HG02759 (cell line): ENCODE data around the gene OR56B1.

Source experiments
- ATAC-seq: cut with Tn5 transposase; IDR thresholded peaks from one replicate; pipeline ENCODE4 v1.9.1; 2021; ENCODE audit warnings: mild to moderate bottlenecking, moderate library complexity; ENCODE audit not compliant: unreplicated experiment

The OR56B1 gene

DNA sequence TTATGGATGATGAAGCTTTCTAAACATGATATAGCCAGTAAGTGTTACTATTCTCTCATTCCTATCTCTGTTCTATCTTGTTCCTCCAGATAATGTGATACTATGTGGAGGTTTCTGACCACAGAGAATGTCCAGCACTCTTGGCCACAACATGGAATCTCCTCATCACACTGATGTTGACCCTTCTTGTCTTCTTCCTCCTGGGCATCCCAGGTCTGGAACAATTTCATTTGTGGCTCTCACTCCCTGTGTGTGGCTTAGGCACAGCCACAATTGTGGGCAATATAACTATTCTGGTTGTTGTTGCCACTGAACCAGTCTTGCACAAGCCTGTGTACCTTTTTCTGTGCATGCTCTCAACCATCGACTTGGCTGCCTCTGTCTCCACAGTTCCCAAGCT lies 9.9 kb upstream of the OR56B1 start:
- ATAC-seq = no peak

DNA sequence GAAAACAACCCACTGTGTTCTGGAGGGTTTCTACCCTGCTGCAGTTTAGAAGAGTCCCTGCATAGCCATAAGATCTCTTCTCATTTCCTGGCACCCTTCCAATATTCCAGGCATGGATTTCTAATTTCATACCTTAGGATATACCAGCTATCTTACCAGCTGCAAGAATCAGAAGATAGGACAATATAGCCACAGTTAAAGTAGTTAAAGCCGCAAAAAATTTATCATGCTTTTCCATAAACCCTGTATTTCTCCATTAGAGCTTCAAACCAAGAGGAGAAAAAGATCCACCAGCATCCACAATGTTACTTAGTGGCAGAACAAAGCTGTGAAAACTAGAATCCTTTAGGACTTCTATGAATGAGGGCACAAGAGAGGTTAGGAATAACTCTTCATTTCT lies 8.6 kb upstream of the OR56B1 start:
- ATAC-seq = no peak

DNA sequence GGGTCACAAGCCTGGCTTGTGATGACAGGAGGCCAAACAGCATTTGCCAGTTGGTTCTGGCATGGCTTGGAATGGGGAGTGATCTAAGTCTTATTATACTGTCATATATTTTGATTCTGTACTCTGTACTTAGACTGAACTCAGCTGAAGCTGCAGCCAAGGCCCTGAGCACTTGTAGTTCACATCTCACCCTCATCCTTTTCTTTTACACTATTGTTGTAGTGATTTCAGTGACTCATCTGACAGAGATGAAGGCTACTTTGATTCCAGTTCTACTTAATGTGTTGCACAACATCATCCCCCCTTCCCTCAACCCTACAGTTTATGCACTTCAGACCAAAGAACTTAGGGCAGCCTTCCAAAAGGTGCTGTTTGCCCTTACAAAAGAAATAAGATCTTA lies 843 bp downstream of the OR56B1 start:
- no peak for ATAC-seq

DNA sequence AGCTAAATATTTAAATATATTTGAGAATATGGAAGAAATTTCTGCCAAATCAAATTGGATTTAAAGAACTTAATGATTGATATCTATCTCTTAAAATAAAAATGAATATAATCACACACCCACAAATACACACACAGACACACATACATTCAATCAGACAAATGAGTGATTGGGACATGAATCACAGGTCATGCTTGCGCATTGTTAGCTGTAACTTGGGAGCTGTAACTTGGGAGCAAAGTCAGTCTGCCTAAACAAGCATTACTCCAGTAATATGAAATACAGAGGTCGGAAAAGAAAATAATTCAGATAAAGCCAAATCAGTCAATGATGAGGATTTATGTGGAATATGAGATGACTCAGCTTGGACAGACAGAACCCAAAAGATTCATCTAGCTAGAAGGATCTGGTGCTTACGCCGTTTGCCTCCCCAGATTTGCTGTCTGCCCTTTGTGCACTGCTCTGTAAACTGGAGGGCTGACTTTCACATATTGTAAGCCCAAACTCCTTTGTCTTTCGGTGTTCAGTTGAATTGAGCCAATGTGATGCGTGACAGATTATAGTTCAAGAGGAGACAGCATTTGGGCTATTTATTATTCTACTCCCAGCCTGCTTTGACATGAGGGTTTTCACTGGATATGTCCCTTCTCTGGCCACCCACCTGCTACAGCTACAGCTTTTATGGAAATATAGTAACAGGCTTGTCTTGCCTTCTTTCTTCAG lies 1.6 kb downstream of the OR56B1 start:
- no peak for ATAC-seq

DNA sequence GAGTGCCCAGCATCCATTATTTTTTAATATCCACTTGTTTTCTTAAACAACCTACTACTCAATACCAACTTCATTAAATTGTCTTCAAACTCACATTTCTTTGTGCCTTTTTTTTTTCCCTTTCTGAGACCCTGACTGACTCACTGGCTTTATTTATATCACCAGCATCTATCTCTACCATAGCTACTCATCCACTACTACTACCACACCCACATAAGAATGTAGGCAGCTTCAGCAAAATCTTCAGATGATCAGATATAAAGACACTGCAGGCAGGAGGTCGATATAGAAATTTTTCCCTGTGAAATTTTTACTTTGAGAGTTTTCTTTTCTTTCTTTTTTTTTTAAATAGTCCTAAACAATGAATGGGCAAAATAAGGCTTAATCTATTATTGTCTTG lies 2.2 kb downstream of the OR56B1 start:
- no peak for ATAC-seq

DNA sequence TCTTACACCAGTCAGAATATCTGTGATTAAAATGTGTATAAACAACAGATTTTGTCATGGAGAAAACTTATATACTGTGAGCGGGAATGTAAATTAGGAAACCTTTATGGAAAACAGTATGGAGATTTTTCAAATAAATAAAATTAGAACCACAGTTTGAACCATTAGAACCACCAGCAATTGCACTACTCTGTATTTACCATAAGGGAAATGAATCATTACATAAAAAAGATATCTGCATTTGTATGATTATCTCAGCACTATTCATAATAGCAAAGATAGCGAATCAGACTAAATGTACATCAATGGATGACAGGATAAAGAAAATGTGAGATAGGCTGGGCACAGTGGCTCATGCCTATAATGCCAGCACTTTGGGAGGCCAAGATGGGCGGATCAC lies 10.4 kb downstream of the OR56B1 start:
- ATAC-seq = no peak

DNA sequence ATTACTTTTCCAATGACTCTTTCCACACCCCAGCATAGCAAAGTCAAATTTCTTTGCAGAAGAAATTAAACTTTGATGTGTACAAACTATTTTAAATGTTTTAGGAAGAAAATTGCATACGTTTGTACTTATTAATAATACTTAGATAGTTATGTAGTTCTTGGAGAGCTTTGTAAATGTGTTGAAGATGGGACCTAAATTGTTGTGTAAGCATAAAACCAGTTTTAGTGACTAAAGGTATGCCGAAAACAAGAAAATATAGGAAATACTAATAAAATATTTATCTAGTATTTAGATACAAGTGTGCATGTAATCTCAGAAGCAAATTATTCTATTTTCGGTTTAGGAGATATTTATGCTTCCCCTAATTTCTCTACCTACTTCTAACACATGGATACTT lies 13.6 kb downstream of the OR56B1 start:
- no peak for ATAC-seq

DNA sequence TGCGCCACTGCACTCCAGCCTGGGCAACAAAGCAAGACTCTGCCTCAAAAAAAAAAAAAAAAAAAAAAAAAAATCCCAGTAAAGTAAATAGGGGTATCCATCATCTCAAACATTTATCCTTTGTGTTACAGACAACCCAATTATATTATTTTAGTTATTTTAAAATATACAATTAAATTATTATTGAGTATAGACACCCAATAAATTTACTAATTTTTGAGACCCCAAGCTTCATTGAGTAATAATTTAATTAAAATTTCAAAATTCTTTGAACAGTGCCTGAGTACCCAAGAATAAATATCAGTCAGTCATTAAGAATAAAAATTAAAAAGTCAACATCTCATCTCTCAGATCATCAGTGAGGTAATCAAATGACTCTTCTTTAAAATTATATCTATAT lies 17.7 kb downstream of the OR56B1 start, which contains the start of gene OR52N4:
Gene OR52N4, plus strand, starts transcription at position 301 of the 400 bp plus-strand sequence. CDS start 498 bp downstream, outside the sequence.
- no peak for ATAC-seq

DNA sequence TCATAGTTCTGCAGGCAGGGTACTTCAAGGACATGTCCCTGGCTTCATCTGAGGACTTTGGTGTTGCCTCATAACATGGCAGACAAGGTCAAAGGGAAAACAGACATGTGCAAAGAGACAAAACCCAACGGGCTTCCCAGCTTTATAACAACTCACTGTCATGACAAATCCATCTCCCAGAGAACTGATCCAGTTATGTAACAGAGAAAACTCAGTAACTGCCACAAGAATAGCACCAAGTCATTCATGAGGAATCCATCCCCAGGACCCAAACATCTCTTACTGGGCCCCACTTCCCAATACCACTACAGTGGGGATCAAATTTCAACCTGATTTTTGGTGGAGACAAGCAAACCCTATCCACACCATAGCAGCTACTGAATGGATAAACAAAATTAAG lies 30.8 kb downstream of the OR56B1 start:
- no peak for ATAC-seq

DNA sequence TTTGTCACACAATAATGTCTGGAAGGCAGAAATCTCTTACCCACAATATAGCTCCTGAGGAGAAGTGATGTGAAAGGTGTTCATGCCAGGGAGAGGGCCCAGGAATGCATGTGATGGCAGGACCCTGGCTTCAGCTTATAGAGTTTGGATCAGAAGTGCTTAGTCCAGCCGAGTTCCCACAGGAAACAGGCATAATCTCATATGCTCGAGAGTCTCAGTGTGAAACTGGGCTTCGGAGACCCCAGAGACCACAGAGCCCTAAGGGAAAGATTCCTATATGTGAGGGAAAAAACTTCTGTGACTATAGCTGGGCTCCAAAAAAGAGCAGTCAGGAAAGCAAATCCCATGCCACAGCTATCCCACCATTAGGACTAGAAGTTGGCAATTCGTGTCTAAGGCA lies 47.0 kb downstream of the OR56B1 start, which contains the start of gene OR52N5:
Gene OR52N5, minus strand, starts transcription at position 101 of the 400 bp plus-strand sequence. CDS start 4,721 bp downstream, outside the sequence.
- ATAC-seq = no peak
